Measurements from ENCODE around the gene ZIC4.

- no peak for TF ChIP-seq CTCF (conservative IDR thresholded peaks at IDR 0.05 in 1 of 2, IDR thresholded peaks at IDR 0.05 in 1 of 2; ENCODE audit: low read depth in 1 of 2, low read length in 2 of 2)
- no peak for TF ChIP-seq EZH2 (IDR thresholded peaks at IDR 0.05; ENCODE audit: low read length, missing control alignments)
Measured at GRCh38 chr3:147368151-147368550, 38.2 kb downstream of the ZIC4 start.
